Left ventricle myocardium inferior (tissue), 1 donor: ENCODE results near the gene PPARGC1A. TPM values are rescaled to one million over a fixed set of nuclear protein-coding genes. Genes with fewer than 3 reads are reported as not detected.

Source experiments
- DNase-seq: peaks from one replicate; pipeline ENCODE4 v3.0.0-alpha.2; 2020
- H3K27ac ChIP-seq: fragments of 200-600 bp; replicated peaks from 2 replicates; pipeline ENCODE4 v1.8.0; 2021
- H3K27me3 ChIP-seq: fragments of 200-600 bp; 2 replicates; pipeline ENCODE4 v1.8.0; 2021; ENCODE audit warnings: low read depth
- H3K36me3 ChIP-seq: fragments of 200-600 bp; 2 replicates; pipeline ENCODE4 v1.8.0; 2021
- H3K4me1 ChIP-seq: fragments of 200-600 bp; 2 replicates; pipeline ENCODE4 v1.8.0; 2021
- H3K4me3 ChIP-seq: fragments of 200-600 bp; 2 replicates; pipeline ENCODE4 v1.8.0; 2021; ENCODE audit warnings: mild to moderate bottlenecking, moderate library complexity
- H3K9me3 ChIP-seq: fragments of 200-600 bp; replicated peaks from 2 replicates; pipeline ENCODE4 v1.8.0; 2021
- intact Hi-C: fragments of 100-400 bp; cut with micrococcal nuclease; formaldehyde crosslinking; loops from one replicate; pipeline ENCODE4 v1.11.0; 2022
- total RNA-seq: library from RNA; stranded (reverse); fragmentation: NEBNext Ultra II Directional; extraction: Animal tissue kit (Norgen Biotek cat#: 25700); gene quantifications from one replicate; pipeline ENCODE4 v1.2.1, GENCODE V29; 2021
- TF ChIP-seq, protein P1 (sequence below): fragments of 200-600 bp; IDR thresholded peaks from 2 replicates; pipeline ENCODE4 v1.8.0; 2021; ENCODE audit warnings: antibody characterized with exemption, mild to moderate bottlenecking, borderline replicate concordance
- donor health status: DM: no; HTN: yes; CAD: no; lungs with severe emphysema.

The PPARGC1A gene
- total RNA-seq, 1 donor from 2014 or later, result 108 TPM

DNA sequence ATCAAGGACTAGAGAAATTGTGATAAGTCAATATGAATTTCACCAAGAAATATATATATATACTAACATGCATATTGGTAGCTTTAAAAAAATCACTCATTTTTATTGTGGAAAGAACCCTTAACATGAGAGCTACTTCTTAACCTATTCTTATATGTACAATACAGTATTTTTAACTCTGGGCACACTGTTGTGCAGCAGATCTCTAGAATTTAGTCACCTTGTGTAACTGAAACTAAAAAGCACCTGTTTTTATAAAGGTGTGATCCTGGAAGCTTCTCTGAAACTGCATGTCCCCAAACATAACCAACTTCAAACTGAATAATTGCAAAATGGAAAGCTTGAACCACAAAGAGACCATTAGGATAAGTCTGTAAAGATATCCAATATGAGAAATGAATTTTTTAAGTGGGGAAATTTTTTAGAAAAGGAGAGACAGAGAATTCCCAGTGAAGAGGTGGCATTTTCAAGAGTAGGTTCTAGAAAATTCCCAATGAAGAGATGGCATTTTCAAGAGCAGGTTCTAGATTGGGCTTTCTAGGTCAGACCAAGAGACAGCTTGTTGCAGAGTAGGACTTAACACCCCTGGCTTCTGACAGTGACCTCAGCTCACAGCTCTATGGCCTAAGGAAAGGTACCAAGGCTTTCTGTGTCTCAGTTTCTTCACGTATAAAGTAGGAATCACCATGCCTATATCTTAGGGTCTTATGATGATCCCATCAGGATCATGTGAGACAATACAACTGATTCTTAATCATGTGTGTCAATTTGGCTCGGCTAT is 22.0 kb upstream of the PPARGC1A start:
- H3K27me3 ChIP-seq, result no peaks in the 10 kb centered on the region
- no peaks in the 10 kb centered on the region for H3K36me3 ChIP-seq
- H3K27ac ChIP-seq, result no peak overlapping the region
- TF ChIP-seq, protein P1, sequence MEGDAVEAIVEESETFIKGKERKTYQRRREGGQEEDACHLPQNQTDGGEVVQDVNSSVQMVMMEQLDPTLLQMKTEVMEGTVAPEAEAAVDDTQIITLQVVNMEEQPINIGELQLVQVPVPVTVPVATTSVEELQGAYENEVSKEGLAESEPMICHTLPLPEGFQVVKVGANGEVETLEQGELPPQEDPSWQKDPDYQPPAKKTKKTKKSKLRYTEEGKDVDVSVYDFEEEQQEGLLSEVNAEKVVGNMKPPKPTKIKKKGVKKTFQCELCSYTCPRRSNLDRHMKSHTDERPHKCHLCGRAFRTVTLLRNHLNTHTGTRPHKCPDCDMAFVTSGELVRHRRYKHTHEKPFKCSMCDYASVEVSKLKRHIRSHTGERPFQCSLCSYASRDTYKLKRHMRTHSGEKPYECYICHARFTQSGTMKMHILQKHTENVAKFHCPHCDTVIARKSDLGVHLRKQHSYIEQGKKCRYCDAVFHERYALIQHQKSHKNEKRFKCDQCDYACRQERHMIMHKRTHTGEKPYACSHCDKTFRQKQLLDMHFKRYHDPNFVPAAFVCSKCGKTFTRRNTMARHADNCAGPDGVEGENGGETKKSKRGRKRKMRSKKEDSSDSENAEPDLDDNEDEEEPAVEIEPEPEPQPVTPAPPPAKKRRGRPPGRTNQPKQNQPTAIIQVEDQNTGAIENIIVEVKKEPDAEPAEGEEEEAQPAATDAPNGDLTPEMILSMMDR, result no peak
- intact Hi-C loops, result no loop called here
- H3K4me1 ChIP-seq, result peaks cover 3% of the 10 kb centered on the region
- no peak for DNase-seq
- no peak overlapping the region for H3K4me3 ChIP-seq
- H3K9me3 ChIP-seq, result no peaks in the 10 kb centered on the region

GRCh38 chr4:23909671-23910070 is 19.8 kb upstream of the PPARGC1A start:
- H3K27me3 ChIP-seq, result no peaks in the 10 kb centered on the region
- H3K4me1 ChIP-seq, result peaks cover 14% of the 10 kb centered on the region
- H3K4me3 ChIP-seq, result no peak overlapping the region
- TF ChIP-seq, protein P1, result no peak
- no peaks in the 10 kb centered on the region for H3K36me3 ChIP-seq
- DNase-seq, result no peak
- intact Hi-C loops, result no loop called here
- no peaks in the 10 kb centered on the region for H3K9me3 ChIP-seq
- no peak overlapping the region for H3K27ac ChIP-seq

DNA sequence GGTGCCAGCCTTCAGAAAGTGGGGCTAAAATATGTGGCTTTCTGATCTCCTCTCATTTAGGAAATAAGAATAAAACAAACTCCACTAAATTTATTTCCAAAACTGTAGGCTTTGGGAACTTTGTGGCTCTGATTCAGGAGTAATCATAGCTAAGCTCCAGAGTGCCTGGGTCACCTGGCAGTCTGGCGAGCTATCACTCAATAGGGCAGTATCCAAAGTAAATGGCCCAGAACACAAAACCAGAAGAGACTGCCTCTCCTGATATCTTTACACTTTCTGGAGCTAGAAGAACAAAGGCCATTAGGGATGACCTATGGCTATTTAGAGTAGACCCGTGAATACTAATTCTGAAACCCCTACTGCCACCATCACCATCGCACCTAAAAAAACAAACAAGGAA is 17.0 kb upstream of the PPARGC1A start:
- TF ChIP-seq, protein P1, result no peak
- Histone ChIP-seq H3K4me1 (peaks cover 34% of the 10 kb centered on the region), H3K27me3 (no peaks in the 10 kb centered on the region), H3K4me3 (no peak overlapping the region), H3K27ac (no peak overlapping the region), H3K9me3 (no peaks in the 10 kb centered on the region), H3K36me3 (no peaks in the 10 kb centered on the region)
- no peak for DNase-seq
- intact Hi-C loops, result no loop called here

DNA sequence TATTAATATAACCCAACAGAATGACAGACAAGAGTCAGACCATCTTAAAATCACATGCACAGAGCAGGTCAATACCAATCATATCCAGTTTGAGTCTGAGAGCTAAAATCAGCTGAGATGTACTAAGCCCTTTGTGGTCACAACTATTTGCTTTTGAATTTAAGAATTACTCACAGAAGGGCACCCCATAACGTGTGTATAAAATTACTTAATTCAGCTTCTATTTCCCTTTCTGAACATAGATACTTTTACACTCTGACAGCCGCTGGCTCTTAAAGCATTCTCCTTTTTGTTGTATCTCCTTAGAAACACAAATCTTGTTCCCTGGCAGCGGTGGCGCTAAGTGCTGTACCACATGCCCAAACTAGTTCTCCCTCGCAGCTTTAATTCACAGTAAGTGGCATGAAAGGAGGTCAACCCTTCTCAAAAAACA is 14.8 kb upstream of the PPARGC1A start:
- Histone ChIP-seq H3K9me3 (no peaks in the 10 kb centered on the region), H3K27me3 (no peaks in the 10 kb centered on the region), H3K27ac (peak overlapping the region; percentile 79), H3K4me3 (no peak overlapping the region), H3K36me3 (no peaks in the 10 kb centered on the region), H3K4me1 (peaks cover 34% of the 10 kb centered on the region)
- TF ChIP-seq, protein P1, result no peak
- intact Hi-C loops, result no loop called here
- no peak for DNase-seq

GRCh38 chr4:23903859-23904438 is 14.1 kb upstream of the PPARGC1A start:
- TF ChIP-seq, protein P1, result no peak
- H3K4me3 ChIP-seq, result peak overlapping the region; percentile 6
- H3K36me3 ChIP-seq, result no peaks in the 10 kb centered on the region
- H3K4me1 ChIP-seq, result peaks cover 34% of the 10 kb centered on the region
- intact Hi-C loops, result no loop called here
- no peaks in the 10 kb centered on the region for H3K9me3 ChIP-seq
- no peaks in the 10 kb centered on the region for H3K27me3 ChIP-seq
- no peak for DNase-seq
- peak overlapping the region; percentile 79 for H3K27ac ChIP-seq
